ENCODE data around the gene HDAC10.

HDAC10 gene

DNA sequence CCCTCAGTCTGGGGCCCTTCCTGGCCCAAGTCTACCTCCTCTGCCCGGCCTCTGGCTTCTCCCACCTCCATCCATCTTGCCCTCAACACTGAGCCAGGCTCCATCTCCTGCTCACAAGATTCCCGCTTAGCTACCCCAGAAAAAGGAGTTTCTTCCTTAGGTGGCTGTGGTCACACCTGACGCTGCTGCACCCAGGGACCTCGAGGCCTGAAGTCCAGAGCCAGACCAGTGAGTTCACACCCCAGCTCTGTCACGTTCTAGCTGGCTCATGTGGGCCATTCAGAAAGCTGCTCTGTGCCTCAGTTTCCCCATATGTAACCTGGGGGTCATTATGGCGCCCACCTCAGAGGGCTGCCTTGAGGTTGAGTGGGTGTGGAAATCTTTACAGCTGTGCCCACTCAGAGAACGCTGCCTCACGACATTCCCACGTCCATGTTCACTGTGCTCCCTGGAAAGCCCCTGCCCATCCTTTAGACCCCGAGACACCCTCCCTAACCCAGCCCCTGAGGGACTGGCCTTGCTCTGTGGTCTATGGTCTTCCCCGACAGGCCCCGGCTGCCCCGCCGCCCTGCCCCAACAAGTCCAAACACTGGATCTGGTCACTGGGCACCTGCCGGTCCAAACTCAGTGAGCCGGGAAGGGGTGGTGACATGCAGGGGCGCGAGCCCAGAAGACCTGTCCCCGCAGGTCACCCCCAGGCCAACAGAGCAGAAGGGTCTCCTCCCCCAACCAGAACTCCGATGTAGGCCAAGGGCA, 46.6 kb upstream of the HDAC10 start:
- no peak for TF ChIP-seq MYC (IDR thresholded peaks at IDR 0.05; ENCODE audit: low read depth, low read length)
- TF ChIP-seq POLR2A (IDR thresholded peaks at IDR 0.05; ENCODE audit: extremely low read depth, insufficient read length), result no peak
- TF ChIP-seq, protein P1, sequence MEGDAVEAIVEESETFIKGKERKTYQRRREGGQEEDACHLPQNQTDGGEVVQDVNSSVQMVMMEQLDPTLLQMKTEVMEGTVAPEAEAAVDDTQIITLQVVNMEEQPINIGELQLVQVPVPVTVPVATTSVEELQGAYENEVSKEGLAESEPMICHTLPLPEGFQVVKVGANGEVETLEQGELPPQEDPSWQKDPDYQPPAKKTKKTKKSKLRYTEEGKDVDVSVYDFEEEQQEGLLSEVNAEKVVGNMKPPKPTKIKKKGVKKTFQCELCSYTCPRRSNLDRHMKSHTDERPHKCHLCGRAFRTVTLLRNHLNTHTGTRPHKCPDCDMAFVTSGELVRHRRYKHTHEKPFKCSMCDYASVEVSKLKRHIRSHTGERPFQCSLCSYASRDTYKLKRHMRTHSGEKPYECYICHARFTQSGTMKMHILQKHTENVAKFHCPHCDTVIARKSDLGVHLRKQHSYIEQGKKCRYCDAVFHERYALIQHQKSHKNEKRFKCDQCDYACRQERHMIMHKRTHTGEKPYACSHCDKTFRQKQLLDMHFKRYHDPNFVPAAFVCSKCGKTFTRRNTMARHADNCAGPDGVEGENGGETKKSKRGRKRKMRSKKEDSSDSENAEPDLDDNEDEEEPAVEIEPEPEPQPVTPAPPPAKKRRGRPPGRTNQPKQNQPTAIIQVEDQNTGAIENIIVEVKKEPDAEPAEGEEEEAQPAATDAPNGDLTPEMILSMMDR (IDR thresholded peaks at IDR 0.05; ENCODE audit: low read depth, low read length), result no peak
- TF ChIP-seq, protein P2, sequence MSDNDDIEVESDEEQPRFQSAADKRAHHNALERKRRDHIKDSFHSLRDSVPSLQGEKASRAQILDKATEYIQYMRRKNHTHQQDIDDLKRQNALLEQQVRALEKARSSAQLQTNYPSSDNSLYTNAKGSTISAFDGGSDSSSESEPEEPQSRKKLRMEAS (IDR thresholded peaks at IDR 0.05; ENCODE audit: low read depth, low read length), result no peak
- DNase-seq (ENCODE audit: low read depth), result no peak
- no peak overlapping the region for H3K4me3 ChIP-seq (ENCODE audit: low read depth, low read length)

DNA sequence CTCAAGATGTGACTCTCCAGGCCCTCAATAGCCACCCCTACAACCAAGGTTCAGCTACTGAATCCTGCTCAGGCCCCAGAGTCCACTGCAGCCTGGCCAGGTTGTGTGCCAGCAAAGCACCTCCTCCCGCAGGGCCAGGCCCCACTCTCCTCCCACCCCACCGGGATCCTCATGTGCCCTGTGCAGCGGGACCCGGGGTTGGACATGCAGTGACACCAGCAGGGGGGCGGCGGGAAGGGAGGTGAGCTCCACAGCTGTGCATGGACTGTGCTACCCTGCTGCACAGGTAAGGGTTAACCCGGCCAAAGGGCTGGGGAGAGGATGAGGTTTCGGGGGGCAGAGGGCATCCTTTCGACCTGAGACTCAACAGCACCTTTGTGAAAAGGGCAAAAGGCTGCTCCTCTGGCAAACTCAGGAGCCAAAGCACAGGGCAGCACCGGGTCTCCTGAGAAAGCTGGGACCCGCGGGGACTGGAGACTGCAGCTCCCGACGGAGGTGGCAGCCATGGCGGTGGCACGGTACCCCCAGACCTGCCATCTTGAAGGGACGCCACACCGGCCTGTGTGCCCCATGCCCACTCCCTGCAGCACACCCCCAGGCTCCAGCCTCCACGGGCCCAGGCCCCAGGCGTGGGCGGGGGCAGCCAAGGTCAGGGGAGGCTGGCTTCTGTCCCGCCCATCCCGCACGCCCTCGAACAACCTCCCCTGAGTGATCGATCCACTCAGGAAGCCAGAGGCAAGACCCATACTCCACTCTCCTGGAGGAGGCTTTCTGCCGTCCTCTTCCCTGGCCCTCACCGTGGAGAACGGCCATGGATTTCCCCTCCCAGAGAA, 45.8 kb upstream of the HDAC10 start:
- no peak for DNase-seq (ENCODE audit: low read depth)
- TF ChIP-seq, protein P2 (IDR thresholded peaks at IDR 0.05; ENCODE audit: low read depth, low read length), result no peak
- TF ChIP-seq MYC (IDR thresholded peaks at IDR 0.05; ENCODE audit: low read depth, low read length) (no peak), POLR2A (IDR thresholded peaks at IDR 0.05; ENCODE audit: extremely low read depth, insufficient read length) (no peak)
- TF ChIP-seq, protein P1 (IDR thresholded peaks at IDR 0.05; ENCODE audit: low read depth, low read length), result no peak
- no peak overlapping the region for H3K4me3 ChIP-seq (ENCODE audit: low read depth, low read length)

DNA sequence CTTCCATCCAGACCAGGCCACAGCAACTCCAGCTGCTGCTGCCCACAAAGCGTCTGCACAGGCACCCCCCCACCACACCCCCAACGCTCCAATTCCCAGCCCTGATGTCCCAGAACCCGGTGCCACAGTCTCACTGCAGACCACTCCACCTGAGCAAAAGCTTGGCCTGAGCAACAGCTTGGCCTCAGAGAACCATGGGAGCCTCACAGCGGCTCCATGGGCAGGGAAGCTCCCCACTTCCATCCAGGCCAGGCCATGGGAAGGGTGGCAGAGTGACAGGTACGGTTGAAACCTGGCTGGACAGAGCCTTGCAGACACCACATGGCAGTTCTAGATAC, 43.2 kb upstream of the HDAC10 start:
- no peak for DNase-seq (ENCODE audit: low read depth)
- H3K4me3 ChIP-seq (ENCODE audit: low read depth, low read length), result no peak overlapping the region
- TF ChIP-seq MYC (IDR thresholded peaks at IDR 0.05; ENCODE audit: low read depth, low read length) (no peak), POLR2A (IDR thresholded peaks at IDR 0.05; ENCODE audit: extremely low read depth, insufficient read length) (no peak)
- TF ChIP-seq, protein P2 (IDR thresholded peaks at IDR 0.05; ENCODE audit: low read depth, low read length), result no peak
- TF ChIP-seq, protein P1 (IDR thresholded peaks at IDR 0.05; ENCODE audit: low read depth, low read length), result no peak

DNA sequence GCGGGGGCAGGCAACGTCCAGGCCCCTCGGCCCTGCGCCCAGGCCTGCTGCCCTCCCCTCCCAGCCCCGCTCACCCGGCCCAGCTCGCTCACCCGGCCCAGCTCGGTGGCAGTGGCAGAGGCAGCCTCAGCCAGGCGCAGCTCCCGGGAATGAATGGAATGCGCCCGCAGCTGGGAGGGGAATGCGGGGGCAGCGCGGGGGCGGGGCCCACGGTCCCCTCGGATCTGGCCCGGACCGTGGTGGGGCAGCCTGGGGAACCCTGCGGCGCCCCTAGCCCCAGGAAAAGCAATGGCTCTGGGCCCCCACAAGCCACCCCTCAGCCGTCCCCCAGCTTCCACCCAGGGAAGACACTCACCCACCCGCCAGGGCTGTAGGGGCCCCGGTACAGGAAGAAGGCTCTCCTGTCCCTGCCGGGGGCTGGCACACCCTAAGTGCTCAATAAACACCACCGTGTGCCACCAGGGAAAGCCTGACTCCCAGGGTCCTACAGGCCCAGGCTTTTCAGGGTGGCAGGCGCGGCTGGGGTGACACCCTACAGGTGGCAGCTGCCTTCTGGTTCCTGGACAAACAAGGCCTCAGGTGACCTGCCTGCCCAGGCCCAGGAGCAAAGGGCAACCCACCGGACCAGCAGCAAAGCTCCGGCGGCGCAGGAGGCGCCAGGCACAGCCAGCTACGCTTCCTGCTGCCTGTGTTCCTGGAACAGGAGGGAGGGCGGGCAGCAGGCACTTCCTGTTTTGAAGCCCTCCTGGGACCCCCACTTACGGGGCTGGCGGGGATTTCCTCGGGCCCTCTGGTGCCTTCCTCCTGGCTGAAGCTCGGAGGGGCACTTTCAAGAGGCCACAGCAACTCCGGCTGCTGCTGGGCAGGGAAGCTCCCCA, 42.6 kb upstream of the HDAC10 start:
- peak; percentile 59 for DNase-seq (ENCODE audit: low read depth)
- TF ChIP-seq POLR2A (IDR thresholded peaks at IDR 0.05; ENCODE audit: extremely low read depth, insufficient read length) (no peak), MYC (IDR thresholded peaks at IDR 0.05; ENCODE audit: low read depth, low read length) (no peak)
- TF ChIP-seq, protein P2 (IDR thresholded peaks at IDR 0.05; ENCODE audit: low read depth, low read length), result no peak
- TF ChIP-seq, protein P1 (IDR thresholded peaks at IDR 0.05; ENCODE audit: low read depth, low read length), result no peak
- no peak overlapping the region for H3K4me3 ChIP-seq (ENCODE audit: low read depth, low read length)

DNA sequence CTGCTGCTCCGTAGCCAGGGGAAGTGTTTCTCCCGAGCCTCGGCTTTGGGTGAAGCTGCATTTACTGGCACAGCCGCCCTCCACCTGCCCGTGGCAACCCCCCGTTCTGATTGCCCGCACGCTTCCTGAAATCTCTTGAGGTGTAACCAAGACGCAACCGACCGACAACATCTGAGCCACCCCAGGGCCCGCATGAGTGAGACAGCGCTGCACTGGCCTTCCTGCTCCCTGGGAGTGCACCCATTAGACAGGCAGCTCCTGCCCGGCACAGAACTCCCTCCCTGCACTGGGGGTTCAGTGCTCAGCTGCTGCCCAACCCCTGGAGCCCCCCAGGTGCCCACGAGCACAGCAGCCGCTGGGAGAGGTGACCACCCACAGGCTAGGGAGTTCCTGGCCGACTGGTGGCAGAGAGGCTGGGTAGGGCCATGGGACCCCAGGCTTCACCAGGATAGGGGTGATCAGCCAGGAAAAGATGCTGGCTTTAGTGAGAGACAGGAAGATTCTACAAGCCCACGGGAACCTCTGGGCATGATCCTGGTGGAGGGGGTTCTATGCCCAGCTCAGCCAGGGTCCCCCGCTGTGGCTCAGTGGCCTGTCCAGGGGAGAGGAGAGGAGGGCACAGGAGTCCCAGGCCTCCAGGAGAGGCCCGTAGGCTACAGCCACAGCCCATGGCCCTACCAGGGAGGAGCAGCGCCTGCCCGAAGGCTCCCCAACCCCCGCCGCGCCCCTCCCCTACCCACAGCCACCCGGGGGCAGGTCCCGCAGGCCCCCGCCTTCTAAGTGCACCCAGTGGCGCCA, 41.8 kb upstream of the HDAC10 start:
- no peak for DNase-seq (ENCODE audit: low read depth)
- H3K4me3 ChIP-seq (ENCODE audit: low read depth, low read length), result no peak overlapping the region
- TF ChIP-seq, protein P1 (IDR thresholded peaks at IDR 0.05; ENCODE audit: low read depth, low read length), result no peak
- TF ChIP-seq, protein P2 (IDR thresholded peaks at IDR 0.05; ENCODE audit: low read depth, low read length), result no peak
- TF ChIP-seq MYC (IDR thresholded peaks at IDR 0.05; ENCODE audit: low read depth, low read length) (no peak), POLR2A (IDR thresholded peaks at IDR 0.05; ENCODE audit: extremely low read depth, insufficient read length) (no peak)
